Activated naive CD8-positive, alpha-beta T cell treated with anti-CD3 and anti-CD28 coated beads, Interleukin-2, amount 50 U/mL, for 24 hours (primary cell): ENCODE results near the gene FANCL.
"Not testable (repeated sequence)": the region's sequence is repeated elsewhere in the genome, so short reads cannot be mapped to it uniquely, and the experiment has no call there.

Experiments used
- ATAC-seq: fragments of 150-1000 bp; cut with Tn5 transposase; one replicate; pipeline ENCODE4 v1.10.0; 2021
- DNase-seq: peaks from one replicate; pipeline ENCODE4 v3.0.0; 2021
- H3K27ac Mint-ChIP-seq: one replicate; pipeline ENCODE4 v1.8.0; 2021; ENCODE audit warnings: mild to moderate bottlenecking, mixed read lengths
- H3K27me3 Mint-ChIP-seq: one replicate; pipeline ENCODE4 v1.8.0; 2021; ENCODE audit warnings: mixed read lengths
- H3K36me3 Mint-ChIP-seq: one replicate; pipeline ENCODE4 v1.8.0; 2021; ENCODE audit warnings: low read depth, mixed read lengths
- H3K4me1 Mint-ChIP-seq: one replicate; pipeline ENCODE4 v1.8.0; 2021; ENCODE audit warnings: mixed read lengths
- H3K4me3 Mint-ChIP-seq: one replicate; pipeline ENCODE4 v1.8.0; 2021; ENCODE audit warnings: mild to moderate bottlenecking, moderate library complexity, mixed read lengths
- H3K9me3 Mint-ChIP-seq: one replicate; pipeline ENCODE4 v1.8.0; 2021; ENCODE audit warnings: mixed read lengths

Gene FANCL

GRCh38 chr2:58182527-58182926, 58.6 kb downstream of the FANCL start:
- peaks cover 7% of the 10 kb centered on the region for H3K9me3 Mint-ChIP-seq
- no peaks in the 10 kb centered on the region for H3K4me1 Mint-ChIP-seq
- ATAC-seq (no peak), DNase-seq (no peak)
- H3K27me3 Mint-ChIP-seq: no peaks in the 10 kb centered on the region
- no peak overlapping the region for H3K4me3 Mint-ChIP-seq
- H3K36me3 Mint-ChIP-seq: peaks cover 19% of the 10 kb centered on the region
- no peak overlapping the region for H3K27ac Mint-ChIP-seq

GRCh38 chr2:58180635-58181034, 60.5 kb downstream of the FANCL start:
- no peaks in the 10 kb centered on the region for H3K4me1 Mint-ChIP-seq
- no peak for ATAC-seq
- no peak overlapping the region for H3K27ac Mint-ChIP-seq
- no peak for DNase-seq
- H3K27me3 Mint-ChIP-seq: no peaks in the 10 kb centered on the region
- peaks cover 14% of the 10 kb centered on the region for H3K36me3 Mint-ChIP-seq
- H3K4me3 Mint-ChIP-seq: no peak overlapping the region
- peaks cover 7% of the 10 kb centered on the region for H3K9me3 Mint-ChIP-seq

GRCh38 chr2:58180175-58180574, 61.0 kb downstream of the FANCL start:
- ATAC-seq, H3K27ac Mint-ChIP-seq, H3K4me1 Mint-ChIP-seq, H3K9me3 Mint-ChIP-seq, H3K4me3 Mint-ChIP-seq, H3K27me3 Mint-ChIP-seq, DNase-seq: not testable (repeated sequence)
- H3K36me3 Mint-ChIP-seq: peaks cover 16% of the 10 kb centered on the region

- Mint-ChIP-seq H3K36me3 (peaks cover 36% of the 10 kb centered on the region), H3K9me3 (peaks cover 16% of the 10 kb centered on the region)
- not testable (repeated sequence) for DNase-seq, ATAC-seq, H3K27me3 Mint-ChIP-seq, H3K4me3 Mint-ChIP-seq, H3K27ac Mint-ChIP-seq, H3K4me1 Mint-ChIP-seq
Measured at GRCh38 chr2:58177187-58177586, 63.9 kb downstream of the FANCL start.

- H3K4me3 Mint-ChIP-seq, H3K27me3 Mint-ChIP-seq, DNase-seq, H3K27ac Mint-ChIP-seq, H3K4me1 Mint-ChIP-seq, ATAC-seq: not testable (repeated sequence)
- Mint-ChIP-seq H3K9me3 (peaks cover 32% of the 10 kb centered on the region), H3K36me3 (peaks cover 47% of the 10 kb centered on the region)
Measured at GRCh38 chr2:58171831-58172230, 69.3 kb downstream of the FANCL start.

- not testable (repeated sequence) for H3K27ac Mint-ChIP-seq, H3K4me3 Mint-ChIP-seq, ATAC-seq, DNase-seq, H3K27me3 Mint-ChIP-seq, H3K4me1 Mint-ChIP-seq
- Mint-ChIP-seq H3K36me3 (peaks cover 45% of the 10 kb centered on the region), H3K9me3 (peaks cover 32% of the 10 kb centered on the region)
Measured at GRCh38 chr2:58170334-58170933, 70.7 kb downstream of the FANCL start.

GRCh38 chr2:58169845-58170244, 71.3 kb downstream of the FANCL start:
- H3K27me3 Mint-ChIP-seq, H3K4me1 Mint-ChIP-seq, H3K4me3 Mint-ChIP-seq, H3K27ac Mint-ChIP-seq, DNase-seq, ATAC-seq: not testable (repeated sequence)
- Mint-ChIP-seq H3K9me3 (peaks cover 32% of the 10 kb centered on the region), H3K36me3 (peaks cover 45% of the 10 kb centered on the region)

- not testable (repeated sequence) for H3K27me3 Mint-ChIP-seq, H3K27ac Mint-ChIP-seq, H3K4me1 Mint-ChIP-seq, H3K4me3 Mint-ChIP-seq, ATAC-seq, DNase-seq
- Mint-ChIP-seq H3K36me3 (peaks cover 35% of the 10 kb centered on the region), H3K9me3 (peaks cover 24% of the 10 kb centered on the region)
Measured at GRCh38 chr2:58168130-58168529, 73.0 kb downstream of the FANCL start.

- no peaks in the 10 kb centered on the region for H3K27me3 Mint-ChIP-seq
- no peaks in the 10 kb centered on the region for H3K4me1 Mint-ChIP-seq
- H3K9me3 Mint-ChIP-seq: no peaks in the 10 kb centered on the region
- H3K27ac Mint-ChIP-seq: no peak overlapping the region
- H3K36me3 Mint-ChIP-seq: peaks cover 27% of the 10 kb centered on the region
- H3K4me3 Mint-ChIP-seq: no peak overlapping the region
- DNase-seq: no peak
- no peak for ATAC-seq
Measured at GRCh38 chr2:58163913-58164312, 77.2 kb downstream of the FANCL start.

- H3K4me1 Mint-ChIP-seq: no peaks in the 10 kb centered on the region
Measured at GRCh38 chr2:58158481-58158880, 82.6 kb downstream of the FANCL start.

GRCh38 chr2:58157754-58158153, 83.4 kb downstream of the FANCL start:
- no peaks in the 10 kb centered on the region for H3K4me1 Mint-ChIP-seq
- H3K4me3 Mint-ChIP-seq: no peak overlapping the region
- H3K27ac Mint-ChIP-seq: no peak overlapping the region
- ATAC-seq (no peak), DNase-seq (no peak)
- H3K36me3 Mint-ChIP-seq: peaks cover 58% of the 10 kb centered on the region
- no peaks in the 10 kb centered on the region for H3K9me3 Mint-ChIP-seq
- no peaks in the 10 kb centered on the region for H3K27me3 Mint-ChIP-seq

More at GRCh38 chr2:58158481-58158880, 82.6 kb downstream of the FANCL start:
- Mint-ChIP-seq H3K36me3 (peaks cover 54% of the 10 kb centered on the region), H3K9me3 (no peaks in the 10 kb centered on the region), H3K4me3 (no peak overlapping the region), H3K27me3 (no peaks in the 10 kb centered on the region), H3K27ac (no peak overlapping the region)
- ATAC-seq: no peak
- DNase-seq: no peak

GRCh38 chr2:58156780-58157179, 84.3 kb downstream of the FANCL start:
- DNase-seq (no peak), ATAC-seq (no peak)
- Mint-ChIP-seq H3K27me3 (no peaks in the 10 kb centered on the region), H3K27ac (no peak overlapping the region), H3K4me1 (no peaks in the 10 kb centered on the region), H3K4me3 (no peak overlapping the region), H3K36me3 (peaks cover 60% of the 10 kb centered on the region), H3K9me3 (no peaks in the 10 kb centered on the region)

- H3K9me3 Mint-ChIP-seq: no peaks in the 10 kb centered on the region
- H3K4me1 Mint-ChIP-seq: no peaks in the 10 kb centered on the region
- DNase-seq (no peak), ATAC-seq (no peak)
- H3K27me3 Mint-ChIP-seq: no peaks in the 10 kb centered on the region
- H3K36me3 Mint-ChIP-seq: peaks cover 47% of the 10 kb centered on the region
- no peak overlapping the region for H3K27ac Mint-ChIP-seq
- no peak overlapping the region for H3K4me3 Mint-ChIP-seq
Measured at GRCh38 chr2:58155160-58155778, 85.9 kb downstream of the FANCL start.

GRCh38 chr2:58146707-58147106, 94.4 kb downstream of the FANCL start:
- H3K27ac Mint-ChIP-seq: no peak overlapping the region
- H3K36me3 Mint-ChIP-seq: peaks cover 24% of the 10 kb centered on the region
- ATAC-seq (no peak), DNase-seq (no peak)
- H3K4me1 Mint-ChIP-seq: peaks cover 8% of the 10 kb centered on the region
- no peak overlapping the region for H3K4me3 Mint-ChIP-seq
- no peaks in the 10 kb centered on the region for H3K9me3 Mint-ChIP-seq
- no peaks in the 10 kb centered on the region for H3K27me3 Mint-ChIP-seq

GRCh38 chr2:58145769-58146168, 95.4 kb downstream of the FANCL start:
- H3K4me3 Mint-ChIP-seq, H3K9me3 Mint-ChIP-seq, ATAC-seq, H3K4me1 Mint-ChIP-seq, DNase-seq, H3K27ac Mint-ChIP-seq, H3K27me3 Mint-ChIP-seq: not testable (repeated sequence)
- H3K36me3 Mint-ChIP-seq: peaks cover 24% of the 10 kb centered on the region
